ENCODE results near the gene DSE.

Gene DSE

DNA sequence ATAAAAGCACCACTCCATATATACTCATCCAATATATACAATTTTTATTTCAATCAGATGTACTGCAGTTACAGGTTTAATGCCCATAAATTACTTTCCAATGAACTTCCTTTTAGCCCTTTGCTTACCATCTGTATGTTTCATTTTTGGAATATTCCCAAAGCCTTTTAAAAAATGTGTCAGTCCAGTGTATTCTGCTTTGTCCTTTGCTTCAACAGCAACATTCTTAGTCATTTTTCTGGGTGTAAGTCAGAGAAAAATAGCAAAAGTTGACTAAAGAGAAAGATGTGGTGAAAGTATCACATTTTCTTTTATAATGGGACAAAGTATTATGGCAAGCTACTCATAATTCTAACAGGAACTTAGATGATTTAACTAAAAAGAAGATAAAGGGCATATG lies 15.2 kb downstream of the DSE start:
- H3K79me2 ChIP-seq (ENCODE audit: control insufficient read depth, insufficient read depth, low read length, unreplicated experiment) = peaks cover 59% of the 10 kb centered on the region
- H3K27ac ChIP-seq (ENCODE audit: low read depth, low read length) = peak overlapping the region; percentile 93
- H2AFZ ChIP-seq (ENCODE audit: low read length, unreplicated experiment) = no peak overlapping the region
- peak overlapping the region; percentile 55 for H3K4me3 ChIP-seq (ENCODE audit: low read depth, low read length)
- no peaks in the 10 kb centered on the region for H3K36me3 ChIP-seq (ENCODE audit: insufficient read depth, low read length)
- peaks cover 52% of the 10 kb centered on the region for H3K4me1 ChIP-seq (ENCODE audit: control insufficient read depth, insufficient read depth, low read length, unreplicated experiment)
- no peaks in the 10 kb centered on the region for H3K27me3 ChIP-seq (ENCODE audit: insufficient read depth, low read length)

DNA sequence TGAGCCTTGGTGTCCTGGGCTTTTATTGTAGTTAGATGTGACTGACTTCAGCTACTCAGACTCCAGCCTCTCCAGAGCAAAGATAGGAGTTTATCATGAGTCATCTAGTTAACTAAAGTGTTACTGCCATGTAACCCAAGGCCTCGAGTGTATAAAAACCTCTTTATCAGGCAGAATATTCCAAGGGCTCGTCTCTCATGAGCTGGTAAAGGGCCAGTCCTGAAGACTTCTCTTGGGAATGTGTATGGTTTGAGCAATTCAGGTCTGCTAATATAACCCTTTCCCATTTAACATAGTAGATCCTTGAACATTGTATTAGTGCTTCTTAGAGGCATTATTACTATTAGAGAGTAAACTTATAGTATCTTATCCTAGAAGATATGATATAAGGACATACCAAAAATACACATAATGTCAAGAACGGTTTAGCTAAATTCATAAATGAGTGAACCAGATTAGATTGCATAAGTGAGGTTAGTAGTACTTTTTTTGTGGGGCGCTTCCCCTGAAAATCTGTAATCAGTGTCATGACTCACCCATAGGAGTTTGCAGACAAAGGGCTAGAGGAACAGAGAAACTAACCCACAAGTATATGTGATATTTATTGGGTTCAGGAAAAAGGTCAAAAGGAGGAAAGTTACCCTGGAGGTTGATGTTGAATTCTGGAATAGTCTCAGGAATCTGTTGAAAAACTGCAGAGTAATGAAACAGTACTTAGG lies 16.0 kb downstream of the DSE start:
- no peaks in the 10 kb centered on the region for H3K27me3 ChIP-seq (ENCODE audit: insufficient read depth, low read length)
- peak overlapping the region; percentile 93 for H3K27ac ChIP-seq (ENCODE audit: low read depth, low read length)
- peak overlapping the region; percentile 34 for H2AFZ ChIP-seq (ENCODE audit: low read length, unreplicated experiment)
- no peaks in the 10 kb centered on the region for H3K36me3 ChIP-seq (ENCODE audit: insufficient read depth, low read length)
- peaks cover 56% of the 10 kb centered on the region for H3K79me2 ChIP-seq (ENCODE audit: control insufficient read depth, insufficient read depth, low read length, unreplicated experiment)
- peak overlapping the region; percentile 55 for H3K4me3 ChIP-seq (ENCODE audit: low read depth, low read length)
- peaks cover 56% of the 10 kb centered on the region for H3K4me1 ChIP-seq (ENCODE audit: control insufficient read depth, insufficient read depth, low read length, unreplicated experiment)

DNA sequence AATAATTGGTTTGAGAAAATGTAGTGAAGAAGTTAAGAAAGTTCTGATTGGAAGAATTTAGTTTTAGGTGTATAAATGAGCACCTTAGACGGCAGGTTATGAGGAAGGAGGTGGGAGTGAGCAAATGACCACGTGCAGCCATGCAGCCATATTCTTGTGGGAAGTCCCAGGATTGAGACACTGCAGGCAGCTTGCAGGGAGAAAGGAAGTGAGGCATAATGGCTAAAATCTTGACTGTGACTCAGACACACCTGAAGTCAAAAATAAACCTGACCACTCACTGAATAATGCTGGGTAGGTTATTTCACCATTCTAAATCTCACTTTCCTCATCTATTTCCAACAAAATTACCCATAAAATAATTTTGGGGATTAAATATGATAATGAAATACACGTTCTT lies 16.6 kb downstream of the DSE start:
- no peaks in the 10 kb centered on the region for H3K36me3 ChIP-seq (ENCODE audit: insufficient read depth, low read length)
- peak overlapping the region; percentile 55 for H3K4me3 ChIP-seq (ENCODE audit: low read depth, low read length)
- H3K27me3 ChIP-seq (ENCODE audit: insufficient read depth, low read length) = no peaks in the 10 kb centered on the region
- peak overlapping the region; percentile 34 for H2AFZ ChIP-seq (ENCODE audit: low read length, unreplicated experiment)
- H3K79me2 ChIP-seq (ENCODE audit: control insufficient read depth, insufficient read depth, low read length, unreplicated experiment) = peaks cover 56% of the 10 kb centered on the region
- H3K27ac ChIP-seq (ENCODE audit: low read depth, low read length) = peak overlapping the region; percentile 93
- H3K4me1 ChIP-seq (ENCODE audit: control insufficient read depth, insufficient read depth, low read length, unreplicated experiment) = peaks cover 61% of the 10 kb centered on the region

DNA sequence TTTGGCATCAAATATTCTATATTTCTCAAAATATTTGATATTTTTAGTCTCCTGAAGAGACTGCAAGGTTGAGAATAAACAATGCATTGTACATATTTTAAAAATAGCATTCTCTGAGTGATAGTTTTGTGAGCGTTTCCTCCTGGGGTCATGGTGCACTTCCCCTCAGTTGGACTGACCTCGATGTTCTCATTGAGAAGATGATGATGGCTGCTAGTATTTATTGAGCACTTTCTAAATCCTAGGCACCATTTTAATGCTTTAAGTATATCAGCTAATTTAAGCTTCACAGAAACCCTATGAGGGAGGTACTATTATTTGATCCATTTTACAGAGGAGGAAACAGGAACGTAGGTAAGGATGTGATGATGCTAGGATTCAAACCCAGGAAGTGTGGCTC lies 18.2 kb downstream of the DSE start:
- Histone ChIP-seq H3K36me3 (ENCODE audit: insufficient read depth, low read length) (no peaks in the 10 kb centered on the region), H3K79me2 (ENCODE audit: control insufficient read depth, insufficient read depth, low read length, unreplicated experiment) (peaks cover 59% of the 10 kb centered on the region), H3K4me3 (ENCODE audit: low read depth, low read length) (no peak overlapping the region), H3K4me1 (ENCODE audit: control insufficient read depth, insufficient read depth, low read length, unreplicated experiment) (peaks cover 68% of the 10 kb centered on the region), H2AFZ (ENCODE audit: low read length, unreplicated experiment) (no peak overlapping the region), H3K27me3 (ENCODE audit: insufficient read depth, low read length) (no peaks in the 10 kb centered on the region), H3K27ac (ENCODE audit: low read depth, low read length) (peak overlapping the region; percentile 20; the same call in 1 of the 2 replicates)

DNA sequence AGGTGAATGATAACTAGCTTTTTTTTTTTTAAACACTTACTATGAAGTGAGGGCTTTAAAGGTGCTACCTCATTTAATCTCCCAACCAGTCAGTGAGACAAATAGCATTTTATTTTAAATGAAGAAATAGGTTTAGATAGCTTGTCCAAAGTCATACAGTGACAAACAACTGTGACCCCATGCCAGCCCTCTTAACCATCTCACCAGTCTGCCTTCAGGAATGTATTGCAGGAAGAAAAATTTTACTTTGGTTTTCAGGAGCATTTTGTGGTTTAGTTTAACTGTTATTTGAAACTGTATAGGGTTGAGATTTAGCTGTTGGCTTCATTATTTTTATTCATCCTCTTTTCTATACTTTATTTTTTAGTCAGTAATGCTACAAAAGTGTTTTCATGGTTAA lies 18.6 kb downstream of the DSE start:
- Histone ChIP-seq H3K4me1 (ENCODE audit: control insufficient read depth, insufficient read depth, low read length, unreplicated experiment) (peaks cover 66% of the 10 kb centered on the region), H3K36me3 (ENCODE audit: insufficient read depth, low read length) (no peaks in the 10 kb centered on the region), H3K4me3 (ENCODE audit: low read depth, low read length) (no peak overlapping the region), H3K27ac (ENCODE audit: low read depth, low read length) (peak overlapping the region; percentile 20; the same call in 1 of the 2 replicates), H3K27me3 (ENCODE audit: insufficient read depth, low read length) (no peaks in the 10 kb centered on the region), H2AFZ (ENCODE audit: low read length, unreplicated experiment) (no peak overlapping the region), H3K79me2 (ENCODE audit: control insufficient read depth, insufficient read depth, low read length, unreplicated experiment) (peaks cover 57% of the 10 kb centered on the region)

DNA sequence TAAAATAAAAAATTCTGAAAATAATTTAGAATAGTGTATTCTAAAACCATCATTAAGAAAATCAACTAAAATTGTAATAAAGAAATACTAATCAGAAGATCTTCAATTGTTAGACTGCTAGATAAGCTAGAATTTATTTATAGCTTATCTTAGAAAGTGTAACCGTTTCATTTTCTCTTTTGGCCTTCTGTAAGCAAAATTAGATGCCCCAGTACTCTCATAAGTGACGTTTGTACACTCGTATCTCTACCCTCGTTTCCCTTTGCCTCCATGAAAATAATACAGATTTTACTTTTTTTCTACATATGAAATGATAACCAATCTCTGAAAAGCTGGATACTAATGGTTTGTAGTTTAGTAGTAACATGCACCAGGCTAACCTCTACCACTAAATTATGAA lies 19.8 kb downstream of the DSE start:
- Histone ChIP-seq H3K27ac (ENCODE audit: low read depth, low read length) (no peak overlapping the region), H3K79me2 (ENCODE audit: control insufficient read depth, insufficient read depth, low read length, unreplicated experiment) (peaks cover 60% of the 10 kb centered on the region), H3K4me1 (ENCODE audit: control insufficient read depth, insufficient read depth, low read length, unreplicated experiment) (peaks cover 57% of the 10 kb centered on the region), H3K4me3 (ENCODE audit: low read depth, low read length) (no peak overlapping the region), H2AFZ (ENCODE audit: low read length, unreplicated experiment) (no peak overlapping the region), H3K36me3 (ENCODE audit: insufficient read depth, low read length) (no peaks in the 10 kb centered on the region), H3K27me3 (ENCODE audit: insufficient read depth, low read length) (no peaks in the 10 kb centered on the region)

DNA sequence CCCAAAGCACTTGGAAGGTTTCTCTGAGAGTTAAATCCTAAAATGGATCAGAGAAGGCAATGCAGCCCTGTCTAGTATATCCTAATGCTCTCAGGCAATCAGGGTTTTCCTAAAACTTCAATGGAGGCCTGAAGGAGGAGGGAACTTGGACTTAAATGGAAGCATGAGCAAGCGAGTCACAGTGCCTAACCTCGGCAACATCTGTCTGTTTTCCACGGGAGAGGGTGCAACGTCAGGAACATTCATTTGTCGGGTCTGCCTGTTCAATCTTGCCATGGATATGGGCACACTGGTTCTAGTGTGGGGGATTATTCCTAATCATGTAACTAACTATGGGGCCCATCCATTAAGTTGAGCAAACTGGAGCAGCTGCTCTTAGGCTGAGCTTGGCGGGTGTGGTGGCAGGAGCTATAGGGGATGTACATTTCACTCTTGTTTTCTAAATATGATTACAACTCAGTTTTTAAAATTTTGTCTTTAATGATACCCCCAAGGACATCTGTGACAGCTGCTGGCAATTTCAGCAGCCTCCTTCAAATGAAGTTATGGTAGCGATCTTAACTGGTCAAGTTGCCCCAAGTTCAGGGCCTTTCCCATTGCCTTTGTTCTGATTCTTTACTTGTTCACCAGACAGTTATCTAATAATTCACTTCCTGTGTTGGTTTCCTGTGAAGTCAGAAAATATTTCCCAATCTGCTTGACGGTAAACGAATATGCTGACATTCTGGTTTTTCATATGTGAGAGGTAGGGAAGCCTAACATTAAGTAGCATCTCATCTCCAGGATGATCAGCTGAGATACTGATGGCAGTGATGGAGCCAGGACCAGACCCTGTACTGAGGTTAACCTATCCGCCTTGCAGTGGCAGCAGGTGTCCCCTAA lies 21.6 kb downstream of the DSE start:
- Histone ChIP-seq H3K36me3 (ENCODE audit: insufficient read depth, low read length) (no peaks in the 10 kb centered on the region), H3K79me2 (ENCODE audit: control insufficient read depth, insufficient read depth, low read length, unreplicated experiment) (peaks cover 66% of the 10 kb centered on the region), H3K27ac (ENCODE audit: low read depth, low read length) (peak overlapping the region; percentile 52), H3K27me3 (ENCODE audit: insufficient read depth, low read length) (no peaks in the 10 kb centered on the region), H3K4me1 (ENCODE audit: control insufficient read depth, insufficient read depth, low read length, unreplicated experiment) (peaks cover 47% of the 10 kb centered on the region), H2AFZ (ENCODE audit: low read length, unreplicated experiment) (no peak overlapping the region), H3K4me3 (ENCODE audit: low read depth, low read length) (no peak overlapping the region)

DNA sequence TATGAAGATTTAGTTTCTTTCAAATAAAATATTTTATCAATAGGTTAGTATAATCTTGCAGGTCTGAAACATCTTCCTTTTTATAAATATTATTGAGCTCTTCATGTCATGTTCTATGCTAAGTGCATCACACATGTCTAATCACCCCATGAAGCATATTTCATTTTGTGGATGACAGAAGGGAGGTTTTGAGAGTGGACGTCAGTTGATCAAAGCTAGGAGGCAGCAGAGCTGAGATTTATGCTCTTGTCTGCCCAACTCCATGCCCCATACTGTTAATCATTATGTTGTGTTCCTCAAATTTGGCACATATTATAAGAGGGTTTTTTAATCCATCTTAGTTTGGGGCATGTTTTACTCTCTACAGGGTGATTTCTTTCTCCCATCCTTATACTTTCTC lies 22.7 kb downstream of the DSE start:
- Histone ChIP-seq H3K4me1 (ENCODE audit: control insufficient read depth, insufficient read depth, low read length, unreplicated experiment) (peaks cover 48% of the 10 kb centered on the region), H3K27ac (ENCODE audit: low read depth, low read length) (no peak overlapping the region), H2AFZ (ENCODE audit: low read length, unreplicated experiment) (no peak overlapping the region), H3K79me2 (ENCODE audit: control insufficient read depth, insufficient read depth, low read length, unreplicated experiment) (peaks cover 57% of the 10 kb centered on the region), H3K4me3 (ENCODE audit: low read depth, low read length) (no peak overlapping the region), H3K36me3 (ENCODE audit: insufficient read depth, low read length) (no peaks in the 10 kb centered on the region), H3K27me3 (ENCODE audit: insufficient read depth, low read length) (no peaks in the 10 kb centered on the region)

DNA sequence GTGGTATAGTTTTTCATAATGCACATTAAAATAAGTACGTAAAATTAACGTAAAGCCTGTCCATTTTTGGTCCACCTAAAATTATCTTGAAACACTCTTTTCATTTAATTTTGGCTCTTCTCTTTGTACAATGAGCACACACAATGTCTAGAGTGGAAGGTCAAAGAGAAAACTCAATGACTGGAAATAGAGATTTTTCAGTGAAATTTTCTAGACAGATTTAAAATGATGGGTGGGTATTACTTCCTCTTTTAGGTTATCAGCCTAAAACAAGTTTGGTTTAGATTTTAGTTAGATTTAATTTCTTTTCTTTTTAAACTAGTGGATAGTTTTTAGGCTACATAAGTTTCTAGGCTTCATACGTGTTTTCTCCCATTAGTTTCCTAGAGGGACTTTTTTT lies 24.9 kb downstream of the DSE start:
- Histone ChIP-seq H3K27ac (ENCODE audit: low read depth, low read length) (no peak overlapping the region), H2AFZ (ENCODE audit: low read length, unreplicated experiment) (no peak overlapping the region), H3K4me1 (ENCODE audit: control insufficient read depth, insufficient read depth, low read length, unreplicated experiment) (peaks cover 58% of the 10 kb centered on the region), H3K27me3 (ENCODE audit: insufficient read depth, low read length) (no peaks in the 10 kb centered on the region), H3K4me3 (ENCODE audit: low read depth, low read length) (no peak overlapping the region), H3K79me2 (ENCODE audit: control insufficient read depth, insufficient read depth, low read length, unreplicated experiment) (peaks cover 58% of the 10 kb centered on the region), H3K36me3 (ENCODE audit: insufficient read depth, low read length) (peaks cover 7% of the 10 kb centered on the region; the same call in 1 of the 2 replicates)

DNA sequence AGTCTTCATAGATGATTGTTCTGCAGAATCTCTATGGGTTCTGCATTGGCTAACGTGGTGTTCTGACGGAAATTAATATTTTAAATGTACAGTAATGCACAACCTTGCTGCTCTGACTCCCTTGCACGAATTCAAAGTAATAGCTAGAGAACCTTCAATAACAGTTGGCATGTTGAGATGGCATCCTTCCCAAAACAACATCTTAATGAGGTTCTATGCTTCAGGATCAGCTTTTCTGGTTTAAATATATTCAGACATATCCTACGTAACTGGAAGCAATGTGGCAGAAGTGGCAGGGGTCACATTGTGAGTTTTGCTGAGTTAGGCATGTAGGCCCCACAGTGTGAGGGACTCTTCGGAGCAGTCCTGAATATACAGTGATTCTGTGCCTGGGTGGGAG lies 25.7 kb downstream of the DSE start:
- Histone ChIP-seq H3K36me3 (ENCODE audit: insufficient read depth, low read length) (peaks cover 7% of the 10 kb centered on the region; the same call in 1 of the 2 replicates), H3K4me3 (ENCODE audit: low read depth, low read length) (no peak overlapping the region), H3K27ac (ENCODE audit: low read depth, low read length) (no peak overlapping the region), H3K79me2 (ENCODE audit: control insufficient read depth, insufficient read depth, low read length, unreplicated experiment) (peaks cover 53% of the 10 kb centered on the region), H3K4me1 (ENCODE audit: control insufficient read depth, insufficient read depth, low read length, unreplicated experiment) (peaks cover 58% of the 10 kb centered on the region), H3K27me3 (ENCODE audit: insufficient read depth, low read length) (no peaks in the 10 kb centered on the region), H2AFZ (ENCODE audit: low read length, unreplicated experiment) (no peak overlapping the region)

All from ACC112 (cell line).